AG04450 (cell line): ENCODE measurements around the gene RABGAP1L. TPM values are rescaled to one million over a fixed set of nuclear protein-coding genes. Genes with fewer than 3 reads are reported as not detected.

Experiments
- CTCF ChIA-PET: fragments of 300-600, 350-600 bp; formaldehyde crosslinking; extraction: SDS; loops from one replicate; lab custom pipeline; 2022; ENCODE audit warnings: antibody characterized with exemption, inconsistent platforms; lab: Charles Lee
- POLR2A ChIA-PET: fragments of 350-600 bp; formaldehyde crosslinking; extraction: SDS; loops from one replicate; lab custom pipeline; 2021; ENCODE audit warnings: antibody characterized with exemption, inconsistent platforms; lab: Yijun Ruan, JAX
- DNase-seq: peaks from one replicate; pipeline ENCODE4 v3.0.0-alpha.2; 2011; ENCODE audit warnings: low read depth, low spot score
- H3K27ac ChIP-seq: one replicate; pipeline ENCODE4 v1.5.1; 2012; ENCODE audit warnings: low read depth, low read length, control low read depth
- H3K27me3 ChIP-seq: one replicate; pipeline ENCODE4 v1.6.0; 2012; ENCODE audit warnings: low read length; ENCODE audit not compliant: control insufficient read depth, insufficient read depth
- H3K4me3 ChIP-seq: 2 replicates; pipeline ENCODE4 v1.5.1; 2011; ENCODE audit warnings: mild to moderate bottlenecking, low read depth, low read length, control low read depth
- H3K9me3 ChIP-seq: 2 replicates; pipeline ENCODE4 v1.5.1; 2012; ENCODE audit warnings: low read length; ENCODE audit not compliant: control insufficient read depth, insufficient read depth
- polyA plus RNA-seq: library from polyadenylated mRNA; depleted of rRNA; stranded (reverse); fragments of >200 nt; gene quantifications from 2 replicates; pipeline ENCODE4 v1.2.3, GENCODE V29; 2011
- TF ChIP-seq, protein P1 (sequence below): IDR thresholded peaks from 2 replicates; pipeline ENCODE4 v1.5.1; 2011; ENCODE audit warnings: low read depth, low read length, control low read depth, inconsistent platforms

RABGAP1L gene
- polyA plus RNA-seq, 1 experiment, result 21.2 TPM

DNA sequence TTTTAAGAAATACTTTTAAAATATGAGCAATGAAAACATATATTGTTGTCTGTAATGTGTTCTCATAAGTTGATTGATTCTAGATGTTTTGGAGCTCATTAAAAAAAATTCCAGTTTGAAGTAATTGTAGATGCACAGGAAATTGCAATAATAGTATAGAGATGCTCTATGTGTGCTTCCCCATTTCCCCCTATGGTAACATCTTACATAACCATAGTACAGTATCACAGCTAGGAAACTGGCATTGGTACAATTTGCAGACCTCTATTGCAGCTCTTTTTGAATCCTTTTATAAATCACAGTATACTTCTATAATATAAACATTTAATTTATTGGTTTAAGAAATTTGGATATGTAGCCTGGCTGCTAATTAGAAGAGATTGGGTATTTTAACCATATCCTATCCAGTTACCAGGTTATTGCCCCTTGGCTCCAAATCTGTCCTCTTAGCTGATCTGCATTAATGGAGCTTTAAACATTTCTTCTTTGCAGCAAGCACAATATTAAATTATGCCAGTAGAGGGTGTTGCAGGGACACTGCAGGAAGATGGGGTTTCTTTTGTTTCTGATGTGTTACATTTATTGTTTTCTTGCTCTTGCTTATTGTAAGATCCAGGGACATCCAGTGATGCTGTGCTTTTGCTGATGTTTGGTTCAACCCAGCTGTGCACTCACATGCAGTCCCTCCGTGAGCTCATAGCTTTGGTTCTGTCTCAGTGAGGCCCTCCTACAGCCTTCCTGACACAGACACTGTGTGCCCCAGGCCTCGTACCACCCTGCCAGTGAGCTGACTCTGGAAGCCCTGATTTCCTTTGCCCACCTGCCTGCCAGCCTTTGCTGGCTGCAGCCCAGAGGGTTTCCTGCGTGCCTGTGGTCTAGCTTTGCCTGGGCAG, 103.3 kb downstream of the RABGAP1L start:
- Histone ChIP-seq H3K27ac (no peak overlapping the region), H3K27me3 (no peaks in the 10 kb centered on the region), H3K9me3 (no peaks in the 10 kb centered on the region), H3K4me3 (no peak overlapping the region)
- TF ChIP-seq, protein P1, sequence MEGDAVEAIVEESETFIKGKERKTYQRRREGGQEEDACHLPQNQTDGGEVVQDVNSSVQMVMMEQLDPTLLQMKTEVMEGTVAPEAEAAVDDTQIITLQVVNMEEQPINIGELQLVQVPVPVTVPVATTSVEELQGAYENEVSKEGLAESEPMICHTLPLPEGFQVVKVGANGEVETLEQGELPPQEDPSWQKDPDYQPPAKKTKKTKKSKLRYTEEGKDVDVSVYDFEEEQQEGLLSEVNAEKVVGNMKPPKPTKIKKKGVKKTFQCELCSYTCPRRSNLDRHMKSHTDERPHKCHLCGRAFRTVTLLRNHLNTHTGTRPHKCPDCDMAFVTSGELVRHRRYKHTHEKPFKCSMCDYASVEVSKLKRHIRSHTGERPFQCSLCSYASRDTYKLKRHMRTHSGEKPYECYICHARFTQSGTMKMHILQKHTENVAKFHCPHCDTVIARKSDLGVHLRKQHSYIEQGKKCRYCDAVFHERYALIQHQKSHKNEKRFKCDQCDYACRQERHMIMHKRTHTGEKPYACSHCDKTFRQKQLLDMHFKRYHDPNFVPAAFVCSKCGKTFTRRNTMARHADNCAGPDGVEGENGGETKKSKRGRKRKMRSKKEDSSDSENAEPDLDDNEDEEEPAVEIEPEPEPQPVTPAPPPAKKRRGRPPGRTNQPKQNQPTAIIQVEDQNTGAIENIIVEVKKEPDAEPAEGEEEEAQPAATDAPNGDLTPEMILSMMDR, result peak; percentile 89
- peak; percentile 34 for DNase-seq
- CTCF ChIA-PET, result interaction anchor here (0.5 to 2.8 kb wide), 93 partner anchors 10 to 760 kb away, joined by 3 to 243 read pairs (median 4); no protein-coding TSS in a partner anchor
- POLR2A ChIA-PET, result interaction anchor here (0.6 to 0.8 kb wide), 3 partner anchors 40 to 479 kb away, joined by 3 to 7 read pairs (median 3); no protein-coding TSS in a partner anchor

DNA sequence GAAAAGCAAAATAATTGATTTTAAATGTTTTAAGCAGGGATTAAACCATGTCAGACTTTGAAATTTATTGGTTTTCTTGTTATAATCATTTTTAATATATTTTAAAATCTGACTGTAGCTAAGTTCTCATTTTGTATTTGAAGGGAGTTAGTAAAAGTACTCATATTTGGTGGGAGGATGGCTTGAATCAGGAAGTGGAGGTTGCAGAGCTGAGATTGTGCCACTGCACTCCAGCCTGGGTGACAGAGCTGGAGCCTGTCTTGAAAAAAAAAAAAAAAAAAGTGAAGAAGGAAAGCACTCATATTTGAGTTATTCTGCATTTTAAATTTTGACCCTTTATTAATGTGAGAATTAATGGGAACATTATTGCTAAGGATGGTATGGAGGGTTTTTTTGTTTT, 106.0 kb downstream of the RABGAP1L start:
- H3K4me3 ChIP-seq, result no peak overlapping the region
- TF ChIP-seq, protein P1, result no peak
- ChIA-PET POLR2A (interaction anchor here (0.7 kb wide), 1 partner anchor 9 kb away, joined by 10 read pairs; no protein-coding TSS in a partner anchor), CTCF (interaction anchor here (2.2 to 2.6 kb wide), 2 partner anchors 461 to 478 kb away, joined by 10 to 19 read pairs; no protein-coding TSS in a partner anchor)
- H3K9me3 ChIP-seq, result no peaks in the 10 kb centered on the region
- no peaks in the 10 kb centered on the region for H3K27me3 ChIP-seq
- H3K27ac ChIP-seq, result no peak overlapping the region
- no peak for DNase-seq

- Histone ChIP-seq H3K27ac (no peak overlapping the region), H3K4me3 (no peak overlapping the region), H3K27me3 (no peaks in the 10 kb centered on the region), H3K9me3 (no peaks in the 10 kb centered on the region)
- CTCF ChIA-PET, result interaction anchor here (0.8 to 2.6 kb wide), 3 partner anchors 8 to 477 kb away, joined by 3 to 19 read pairs (median 10); no protein-coding TSS in a partner anchor
- TF ChIP-seq, protein P1, result no peak
- POLR2A ChIA-PET, result no interaction called here
- DNase-seq, result no peak
Observed at GRCh38 chr1:174266476-174266875, 107.2 kb downstream of the RABGAP1L start.

GRCh38 chr1:174266991-174267612, 107.8 kb downstream of the RABGAP1L start:
- TF ChIP-seq, protein P1, result no peak
- ChIA-PET POLR2A (no interaction called here), CTCF (interaction anchor here (0.6 to 2.6 kb wide), 3 partner anchors 9 to 459 kb away, joined by 3 to 19 read pairs (median 3); no protein-coding TSS in a partner anchor)
- Histone ChIP-seq H3K9me3 (no peaks in the 10 kb centered on the region), H3K27ac (no peak overlapping the region), H3K27me3 (no peaks in the 10 kb centered on the region), H3K4me3 (no peak overlapping the region)
- no peak for DNase-seq
